Neuronal stem cell (in vitro differentiated cells): ENCODE data around the gene ABCC8.

Experiments used
- DNase-seq: peaks from one replicate; pipeline ENCODE4 v3.0.0-alpha.2; 2013; ENCODE audit warnings: low spot score
- H2AFZ ChIP-seq: one replicate; pipeline ENCODE4 v1.6.1; 2013; ENCODE audit warnings: mild to moderate bottlenecking, low read length, inconsistent platforms
- H2AK5ac ChIP-seq: 2 replicates; pipeline ENCODE4 v1.6.1; 2013; ENCODE audit warnings: low read depth, mild to moderate bottlenecking, inconsistent platforms, low read length, moderate library complexity, mixed read lengths
- H2BK120ac ChIP-seq: 2 replicates; pipeline ENCODE4 v1.6.1; 2013; ENCODE audit warnings: low read depth, mild to moderate bottlenecking, inconsistent platforms, low read length, moderate library complexity, mixed read lengths
- H2BK12ac ChIP-seq: one replicate; pipeline ENCODE4 v1.6.1; 2013; ENCODE audit warnings: low read length, inconsistent platforms
- H2BK15ac ChIP-seq: 2 replicates; pipeline ENCODE4 v1.6.1; 2013; ENCODE audit warnings: mild to moderate bottlenecking, low read length, inconsistent platforms, mixed read lengths
- H2BK5ac ChIP-seq: one replicate; pipeline ENCODE4 v1.6.1; 2013; ENCODE audit warnings: inconsistent platforms, mild to moderate bottlenecking, low read length, moderate library complexity
- H3K14ac ChIP-seq: one replicate; pipeline ENCODE4 v1.6.1; 2013; ENCODE audit warnings: low read length, inconsistent platforms
- H3K18ac ChIP-seq: 2 replicates; pipeline ENCODE4 v1.6.1; 2013; ENCODE audit warnings: low read length, inconsistent platforms
- H3K23ac ChIP-seq: 2 replicates; pipeline ENCODE4 v1.6.1; 2013; ENCODE audit warnings: low read depth, mild to moderate bottlenecking, mixed read lengths, low read length, inconsistent platforms; ENCODE audit not compliant: poor library complexity
- H3K27ac ChIP-seq: replicated peaks from 3 replicates; pipeline ENCODE4 v1.5.1; 2013; ENCODE audit warnings: low read length, inconsistent platforms
- H3K27me3 ChIP-seq, 3 experiments: 2 replicates each; pipeline ENCODE4 v1.6.1; 2013; ENCODE audit warnings: low read length in 3 of 3, mild to moderate bottlenecking in 2 of 3, inconsistent platforms in 1 of 3, low read depth in 1 of 3, mixed read lengths in 1 of 3, moderate library complexity in 1 of 3; ENCODE audit not compliant: control insufficient read depth in 3 of 3, insufficient read depth in 3 of 3
- H3K36me3 ChIP-seq, 2 donors: replicated peaks in 1 of 2; 2 replicates each; pipeline ENCODE4 v1.6.1; 2013; ENCODE audit warnings: low read length in 2 of 2; ENCODE audit not compliant: control insufficient read depth in 2 of 2, insufficient read depth in 2 of 2
- H3K4ac ChIP-seq: 2 replicates; pipeline ENCODE4 v1.6.1; 2013; ENCODE audit warnings: inconsistent platforms, mild to moderate bottlenecking, low read length, moderate library complexity
- H3K4me1 ChIP-seq, 2 donors: 1 replicate in 1 of 2; 2 replicates in 1 of 2; pipeline ENCODE4 v1.6.1; 2013; ENCODE audit warnings: low read length in 2 of 2, low read depth in 1 of 2; ENCODE audit not compliant: control insufficient read depth in 2 of 2, insufficient read depth in 1 of 2
- H3K4me2 ChIP-seq: one replicate; pipeline ENCODE4 v1.6.1; 2013; ENCODE audit warnings: mild to moderate bottlenecking, low read length, inconsistent platforms; ENCODE audit not compliant: insufficient read depth, poor library complexity, severe bottlenecking
- H3K4me3 ChIP-seq, 2 donors: 2 replicates each; pipeline ENCODE4 v1.5.1; 2013; ENCODE audit warnings: low read length in 2 of 2, mild to moderate bottlenecking in 2 of 2, inconsistent platforms in 1 of 2, moderate library complexity in 1 of 2
- H3K79me1 ChIP-seq: one replicate; pipeline ENCODE4 v1.6.1; 2013; ENCODE audit warnings: low read depth, mild to moderate bottlenecking, inconsistent platforms, low read length, moderate library complexity
- H3K9ac ChIP-seq: one replicate; pipeline ENCODE4 v1.6.1; 2013; ENCODE audit warnings: mild to moderate bottlenecking, low read depth, low read length, inconsistent platforms; ENCODE audit not compliant: poor library complexity
- H3K9me3 ChIP-seq, 2 donors: replicated peaks in 1 of 2; 2 replicates each; pipeline versions ENCODE3 to v1.6.1; 2013; ENCODE audit warnings: low read length in 2 of 2, mild to moderate bottlenecking in 2 of 2, inconsistent platforms in 1 of 2, low read depth in 1 of 2, mixed read lengths in 1 of 2, moderate library complexity in 1 of 2; ENCODE audit not compliant: control insufficient read depth in 2 of 2, insufficient read depth in 1 of 2
- H4K8ac ChIP-seq: one replicate; pipeline ENCODE4 v1.6.1; 2013; ENCODE audit warnings: low read depth, mild to moderate bottlenecking, inconsistent platforms, low read length, moderate library complexity
- H4K91ac ChIP-seq: one replicate; pipeline ENCODE4 v1.6.1; 2013; ENCODE audit warnings: low read length, low read depth, mild to moderate bottlenecking, inconsistent platforms; ENCODE audit not compliant: poor library complexity
- WGBS, 2 donors: extraction: QIAGEN DNeasy Blood & Tissue Kit; methylation state at CpG; one replicate each; pipeline ENCODE4 v1.1.7; 2013; ENCODE audit warnings: missing lambda C conversion rate in 2 of 2, mixed read lengths in 1 of 2; ENCODE audit not compliant: insufficient read length in 2 of 2, insufficient replicate concordance in 1 of 2; ENCODE audit errors: extremely low coverage in 2 of 2; 5-methylcytosine and 5-hydroxymethylcytosine counted together

ABCC8 gene

GRCh38 chr11:17475666-17476316, 854 bp downstream of the ABCC8 start:
- H3K23ac ChIP-seq = peak overlapping the region; percentile 28
- no CpG with 5 or more reads among the region's 31 CpGs for WGBS, 2 donors
- H3K14ac ChIP-seq = peak overlapping the region; percentile 92
- no peak overlapping the region for H3K4ac ChIP-seq
- no peak overlapping the region for H2BK12ac ChIP-seq
- no peak overlapping the region for H4K91ac ChIP-seq
- H3K9me3 ChIP-seq = peaks cover 0 to 5% of the 10 kb centered on the region in 2 donors
- no peaks in the 10 kb centered on the region for H3K36me3 ChIP-seq
- peak overlapping the region; percentile 82 for H3K18ac ChIP-seq
- no peak overlapping the region for H2BK5ac ChIP-seq
- no peak overlapping the region for H2AK5ac ChIP-seq
- peak overlapping the region; percentile 90 for H2AFZ ChIP-seq
- H2BK15ac ChIP-seq = peak overlapping the region; percentile 69
- H3K79me1 ChIP-seq = no peaks in the 10 kb centered on the region
- H3K27me3 ChIP-seq = peaks cover 12 to 87% (median 51%) of the 10 kb centered on the region in 3 experiments
- no peak overlapping the region for H2BK120ac ChIP-seq
- no peak overlapping the region for H3K27ac ChIP-seq
- H3K9ac ChIP-seq = peak overlapping the region; percentile 87
- DNase-seq = no peak
- H3K4me3 ChIP-seq = peak overlapping the region; percentile 51 to 80
- peak overlapping the region; percentile 98 for H3K4me2 ChIP-seq
- H3K4me1 ChIP-seq = peaks cover 4 to 21% of the 10 kb centered on the region in 2 donors
- H4K8ac ChIP-seq = no peak overlapping the region

- H3K4me2 ChIP-seq = no peak overlapping the region
- DNase-seq = no peak
- H3K4me3 ChIP-seq = no peak overlapping the region
- H4K8ac ChIP-seq = no peak overlapping the region
- H3K79me1 ChIP-seq = no peaks in the 10 kb centered on the region
- no peak overlapping the region for H2BK12ac ChIP-seq
- no peak overlapping the region for H4K91ac ChIP-seq
- no CpG with 5 or more reads among the region's 6 CpGs for WGBS, 2 donors
- no peak overlapping the region for H2BK120ac ChIP-seq
- no peak overlapping the region for H3K14ac ChIP-seq
- H3K18ac ChIP-seq = no peak overlapping the region
- peaks cover 0 to 5% of the 10 kb centered on the region in 2 donors for H3K9me3 ChIP-seq
- no peak overlapping the region for H3K27ac ChIP-seq
- no peak overlapping the region for H2BK5ac ChIP-seq
- no peak overlapping the region for H3K23ac ChIP-seq
- H3K4me1 ChIP-seq = peaks cover 0 to 16% of the 10 kb centered on the region in 2 donors
- H3K4ac ChIP-seq = no peak overlapping the region
- H2AFZ ChIP-seq = no peak overlapping the region
- no peak overlapping the region for H2BK15ac ChIP-seq
- no peaks in the 10 kb centered on the region for H3K36me3 ChIP-seq
- H2AK5ac ChIP-seq = no peak overlapping the region
- peaks cover 10 to 74% (median 46%) of the 10 kb centered on the region in 3 experiments for H3K27me3 ChIP-seq
- H3K9ac ChIP-seq = no peak overlapping the region
Measured at GRCh38 chr11:17473071-17473744, 3.4 kb downstream of the ABCC8 start.

GRCh38 chr11:17472467-17472866, 4.2 kb downstream of the ABCC8 start:
- H4K91ac ChIP-seq = no peak overlapping the region
- no peak overlapping the region for H3K4me3 ChIP-seq
- H3K27me3 ChIP-seq = peaks cover 10 to 69% (median 41%) of the 10 kb centered on the region in 3 experiments
- peak overlapping the region; percentile 63 for H3K18ac ChIP-seq
- H3K27ac ChIP-seq = no peak overlapping the region
- no peak overlapping the region for H2BK12ac ChIP-seq
- no peak overlapping the region for H3K14ac ChIP-seq
- H2AK5ac ChIP-seq = no peak overlapping the region
- peaks cover 0 to 5% of the 10 kb centered on the region in 2 donors for H3K9me3 ChIP-seq
- no peak for DNase-seq
- no peak overlapping the region for H2BK15ac ChIP-seq
- no peak overlapping the region for H3K9ac ChIP-seq
- no CpG with 5 or more reads among the region's 3 CpGs for WGBS, 2 donors
- no peak overlapping the region for H3K4ac ChIP-seq
- no peak overlapping the region for H2AFZ ChIP-seq
- no peak overlapping the region for H4K8ac ChIP-seq
- H3K4me2 ChIP-seq = no peak overlapping the region
- H2BK5ac ChIP-seq = no peak overlapping the region
- H3K79me1 ChIP-seq = no peaks in the 10 kb centered on the region
- no peaks in the 10 kb centered on the region for H3K36me3 ChIP-seq
- H2BK120ac ChIP-seq = no peak overlapping the region
- H3K23ac ChIP-seq = no peak overlapping the region
- peaks cover 0 to 16% of the 10 kb centered on the region in 2 donors for H3K4me1 ChIP-seq

- H3K9ac ChIP-seq = no peak overlapping the region
- H2BK5ac ChIP-seq = no peak overlapping the region
- WGBS, 2 donors = no CpG with 5 or more reads among the region's 3 CpGs
- H2BK15ac ChIP-seq = no peak overlapping the region
- H4K91ac ChIP-seq = no peak overlapping the region
- H3K79me1 ChIP-seq = no peaks in the 10 kb centered on the region
- H3K4ac ChIP-seq = no peak overlapping the region
- no peak overlapping the region for H3K4me3 ChIP-seq
- no peak overlapping the region for H2BK12ac ChIP-seq
- H3K23ac ChIP-seq = no peak overlapping the region
- H3K27me3 ChIP-seq = peaks cover 10 to 60% (median 32%) of the 10 kb centered on the region in 3 experiments
- H3K27ac ChIP-seq = no peak overlapping the region
- H3K36me3 ChIP-seq = no peaks in the 10 kb centered on the region
- H4K8ac ChIP-seq = no peak overlapping the region
- H2AFZ ChIP-seq = no peak overlapping the region
- H3K18ac ChIP-seq = no peak overlapping the region
- no peak overlapping the region for H3K14ac ChIP-seq
- no peak overlapping the region for H2BK120ac ChIP-seq
- peaks cover 0 to 16% of the 10 kb centered on the region in 2 donors for H3K4me1 ChIP-seq
- peaks cover 0 to 5% of the 10 kb centered on the region in 2 donors for H3K9me3 ChIP-seq
- H3K4me2 ChIP-seq = no peak overlapping the region
- DNase-seq = no peak
- H2AK5ac ChIP-seq = no peak overlapping the region
Measured at GRCh38 chr11:17471501-17471900, 5.1 kb downstream of the ABCC8 start.
